HG02970 (cell line): ENCODE results near the gene INHBA.

Source experiments
- ATAC-seq: cut with Tn5 transposase; IDR thresholded peaks from one replicate; pipeline ENCODE4 v1.9.1; 2021; ENCODE audit warnings: mild to moderate bottlenecking, moderate library complexity, moderate number of reproducible peaks; ENCODE audit not compliant: unreplicated experiment, low FRiP score

Gene INHBA

GRCh38 chr7:41715000-41715399 is 12.1 kb upstream of the INHBA start:
- ATAC-seq = no peak

- ATAC-seq = no peak
These were observed 8.6 kb upstream of the INHBA start for GRCh38 chr7:41711283-41712064.

GRCh38 chr7:41710838-41711237 is 7.9 kb upstream of the INHBA start:
- ATAC-seq = no peak

GRCh38 chr7:41709621-41710020 is 6.7 kb upstream of the INHBA start:
- ATAC-seq = no peak

- no peak for ATAC-seq
These were observed 5.9 kb upstream of the INHBA start for GRCh38 chr7:41708581-41709358.

- ATAC-seq = no peak
These were observed 3.5 kb upstream of the INHBA start for GRCh38 chr7:41706228-41706930.

GRCh38 chr7:41705109-41705901 is 2.4 kb upstream of the INHBA start:
- peak; percentile 97 for ATAC-seq

GRCh38 chr7:41701068-41701941 is 1.6 kb downstream of the INHBA start:
- no peak for ATAC-seq

- no peak for ATAC-seq
These were observed 2.8 kb downstream of the INHBA start for GRCh38 chr7:41700044-41700471.

GRCh38 chr7:41699516-41699915 is 3.4 kb downstream of the INHBA start:
- ATAC-seq = no peak

GRCh38 chr7:41698726-41699125 is 4.2 kb downstream of the INHBA start:
- no peak for ATAC-seq

GRCh38 chr7:41698114-41698513 is 4.8 kb downstream of the INHBA start:
- ATAC-seq = no peak

- ATAC-seq = no peak
These were observed 6.5 kb downstream of the INHBA start for GRCh38 chr7:41696323-41696916.

GRCh38 chr7:41695661-41696322 is 7.1 kb downstream of the INHBA start:
- no peak for ATAC-seq

GRCh38 chr7:41694495-41694894 is 8.4 kb downstream of the INHBA start:
- no peak for ATAC-seq

- ATAC-seq = no peak
These were observed 9.5 kb downstream of the INHBA start for GRCh38 chr7:41693150-41693997.

- ATAC-seq = no peak
These were observed 10.6 kb downstream of the INHBA start for GRCh38 chr7:41692251-41692650.
